Measurements from ENCODE around the gene MEN1. TPM values are rescaled to one million over a fixed set of nuclear protein-coding genes. Genes with fewer than 3 reads are reported as not detected.

MEN1 gene
- total RNA-seq, 1 experiment from 2014 or later = 46.1 TPM

DNA sequence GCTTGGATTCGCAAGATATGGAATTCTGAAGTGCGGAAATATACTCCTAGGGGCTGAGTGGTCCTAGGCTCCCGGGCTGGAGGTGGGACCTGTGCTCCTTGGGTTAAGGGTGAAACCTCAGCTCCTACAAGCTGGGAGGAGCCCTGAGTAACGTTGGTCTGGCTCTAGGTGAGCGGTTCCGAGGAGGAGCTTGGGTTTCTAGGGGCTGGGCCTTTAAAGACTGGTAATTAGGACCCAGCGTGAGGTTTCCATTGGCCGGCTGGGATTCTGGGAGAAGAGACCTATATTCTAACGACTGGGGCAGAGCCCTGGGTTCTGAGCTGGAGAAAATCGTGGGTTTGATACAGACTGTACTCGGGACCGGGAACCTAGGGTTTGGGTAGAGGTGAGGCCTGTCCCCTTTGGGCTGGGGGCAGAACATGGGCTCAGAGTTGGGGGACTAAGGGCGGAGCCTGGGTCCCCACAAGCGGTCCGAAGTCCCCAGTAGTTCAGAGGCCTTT is 6.5 kb downstream of the MEN1 start:
- Histone ChIP-seq H3K27me3 (ENCODE audit: low read length) (no peaks in the 10 kb centered on the region), H3K79me2 (ENCODE audit: low read length) (peaks cover 15% of the 10 kb centered on the region; the same call in 1 of the 2 replicates), H3K9me3 (ENCODE audit: low read length) (no peaks in the 10 kb centered on the region), H4K20me1 (ENCODE audit: low read length) (no peaks in the 10 kb centered on the region), H3K4me2 (ENCODE audit: low read length) (peak overlapping the region; percentile 91), H2AFZ (ENCODE audit: low read length) (peak overlapping the region; percentile 81), H3K4me1 (ENCODE audit: insufficient read depth, low read length) (peaks cover 19% of the 10 kb centered on the region), H3K9ac (ENCODE audit: low read length) (peak overlapping the region; percentile 71; the same call in 1 of the 2 replicates), H3K36me3 (ENCODE audit: low read depth, low read length) (no peaks in the 10 kb centered on the region; the same call in 1 of the 2 replicates), H3K4me3 (ENCODE audit: low read length) (peak overlapping the region; percentile 75), H3K9me2 (replicated peaks; ENCODE audit: low read length) (no peaks in the 10 kb centered on the region), H3F3A (ENCODE audit: low read length, unreplicated experiment) (peaks cover 10% of the 10 kb centered on the region), H3K27ac (ENCODE audit: low read length) (peak overlapping the region; percentile 66)
- intact Hi-C loops (cut with micrococcal nuclease) = loop anchor here (2.0 kb wide), 2 partner anchors 25 to 43 kb away; partner anchors contain the start of gene SF1
- CTCF ChIA-PET = interaction anchor here (0.5 to 1.0 kb wide), 5 partner anchors 9 to 40 kb away, joined by 3 to 6 read pairs (median 3); partner anchors contain the start of gene CDC42BPG
- DNase-seq (no peak), ATAC-seq (peak; percentile 53)
- BruUV-seq (replicated peaks) = TSS peak; percentile 22
- POLR2A ChIA-PET (ENCODE audit: unreplicated experiment) = no interaction called here
- TF ChIP-seq EZH2phosphoT487 (IDR thresholded peaks at IDR 0.05; ENCODE audit: borderline replicate concordance, low read length) = no peak
- no peak for TF ChIP-seq EZH2 (IDR thresholded peaks at IDR 0.05; ENCODE audit: low read length, unreplicated experiment)
- TF ChIP-seq, protein P1, sequence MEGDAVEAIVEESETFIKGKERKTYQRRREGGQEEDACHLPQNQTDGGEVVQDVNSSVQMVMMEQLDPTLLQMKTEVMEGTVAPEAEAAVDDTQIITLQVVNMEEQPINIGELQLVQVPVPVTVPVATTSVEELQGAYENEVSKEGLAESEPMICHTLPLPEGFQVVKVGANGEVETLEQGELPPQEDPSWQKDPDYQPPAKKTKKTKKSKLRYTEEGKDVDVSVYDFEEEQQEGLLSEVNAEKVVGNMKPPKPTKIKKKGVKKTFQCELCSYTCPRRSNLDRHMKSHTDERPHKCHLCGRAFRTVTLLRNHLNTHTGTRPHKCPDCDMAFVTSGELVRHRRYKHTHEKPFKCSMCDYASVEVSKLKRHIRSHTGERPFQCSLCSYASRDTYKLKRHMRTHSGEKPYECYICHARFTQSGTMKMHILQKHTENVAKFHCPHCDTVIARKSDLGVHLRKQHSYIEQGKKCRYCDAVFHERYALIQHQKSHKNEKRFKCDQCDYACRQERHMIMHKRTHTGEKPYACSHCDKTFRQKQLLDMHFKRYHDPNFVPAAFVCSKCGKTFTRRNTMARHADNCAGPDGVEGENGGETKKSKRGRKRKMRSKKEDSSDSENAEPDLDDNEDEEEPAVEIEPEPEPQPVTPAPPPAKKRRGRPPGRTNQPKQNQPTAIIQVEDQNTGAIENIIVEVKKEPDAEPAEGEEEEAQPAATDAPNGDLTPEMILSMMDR (conservative IDR thresholded peaks at IDR 0.05; ENCODE audit: low read depth, low read length) = no peak

DNA sequence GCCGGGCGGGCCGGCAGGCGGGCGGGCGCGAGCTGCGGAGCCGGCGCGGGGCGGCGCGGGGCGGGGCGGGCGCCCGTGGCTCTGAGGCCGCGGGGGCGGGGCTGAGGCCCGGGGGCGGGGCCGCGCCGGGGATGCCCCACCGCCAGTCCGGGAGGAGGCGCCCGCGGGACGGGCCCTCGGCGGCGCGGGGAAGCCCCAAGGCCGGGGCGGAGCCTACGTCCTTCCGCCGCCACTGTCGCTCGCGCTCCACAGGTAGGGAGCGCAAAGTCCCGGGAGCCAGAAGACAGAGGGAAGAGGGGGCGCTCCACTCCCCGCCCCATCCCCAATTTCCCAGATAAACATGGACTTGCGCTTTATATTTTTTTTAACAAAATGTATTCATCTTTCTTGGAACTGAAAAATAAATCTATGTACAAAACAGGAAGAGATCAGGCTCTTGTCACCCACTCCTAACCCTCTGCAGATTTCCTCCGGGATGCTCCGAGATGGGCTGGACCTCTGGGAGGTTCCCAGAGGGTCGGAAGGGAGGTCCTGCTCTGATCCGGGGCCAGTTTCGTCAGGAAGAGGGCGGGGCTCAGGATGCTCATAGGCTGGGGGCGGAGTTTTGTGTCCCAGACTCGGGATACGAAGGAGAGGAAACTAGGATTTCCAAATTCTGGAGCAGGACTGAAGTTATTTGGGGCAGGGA is 7.0 kb downstream of the MEN1 start, which contains the start of gene MAP4K2:
Gene MAP4K2, minus strand, starts transcription at position 57 of the 688 bp plus-strand sequence. CDS start 65 bp downstream, outside the sequence.
- Histone ChIP-seq H3K36me3 (ENCODE audit: low read depth, low read length) (no peaks in the 10 kb centered on the region; the same call in 1 of the 2 replicates), H3K9me2 (replicated peaks; ENCODE audit: low read length) (no peaks in the 10 kb centered on the region), H3K27ac (ENCODE audit: low read length) (peak within 1 kb of the TSS; percentile 66), H3K79me2 (ENCODE audit: low read length) (peaks cover 11% of the 10 kb centered on the region; the same call in 1 of the 2 replicates), H4K20me1 (ENCODE audit: low read length) (no peaks in the 10 kb centered on the region), H3F3A (ENCODE audit: low read length, unreplicated experiment) (peaks cover 10% of the 10 kb centered on the region), H3K27me3 (ENCODE audit: low read length) (no peaks in the 10 kb centered on the region), H3K4me2 (ENCODE audit: low read length) (peak within 1 kb of the TSS; percentile 91), H3K4me1 (ENCODE audit: insufficient read depth, low read length) (peaks cover 19% of the 10 kb centered on the region), H3K9me3 (ENCODE audit: low read length) (no peaks in the 10 kb centered on the region), H3K9ac (ENCODE audit: low read length) (peak within 1 kb of the TSS; percentile 71), H2AFZ (ENCODE audit: low read length) (peak within 1 kb of the TSS; percentile 86), H3K4me3 (ENCODE audit: low read length) (peak within 1 kb of the TSS; percentile 79)
- TSS peak; percentile 86 for BruUV-seq (replicated peaks)
- TF ChIP-seq EZH2phosphoT487 (IDR thresholded peaks at IDR 0.05; ENCODE audit: borderline replicate concordance, low read length) = no peak
- TF ChIP-seq, protein P1 (conservative IDR thresholded peaks at IDR 0.05; ENCODE audit: low read depth, low read length) = peak; percentile 46
- POLR2A ChIA-PET (ENCODE audit: unreplicated experiment) = no interaction called here
- DNase-seq (peak; percentile 93), ATAC-seq (peak; percentile 88)
- CTCF ChIA-PET = interaction anchor here (0.8 to 1.0 kb wide), 3 partner anchors 16 to 41 kb away, joined by 3 to 4 read pairs (median 3); partner anchors contain the start of gene CDC42BPG
- intact Hi-C loops (cut with micrococcal nuclease) = loop anchor here (2.0 kb wide), 2 partner anchors 25 to 43 kb away; partner anchors contain the start of gene SF1
